Activated CD4-positive, alpha-beta T cell treated with anti-CD3 and anti-CD28 coated beads, Interleukin-2, amount 50 U/mL, for 24 hours (primary cell): ENCODE data around the gene RGPD4.

Experiments
- DNase-seq, 2 donors: peaks; one replicate each; pipeline ENCODE4 v3.0.0-alpha.2; 2020; ENCODE audit warnings: low read depth in 1 of 2, low spot score in 1 of 2

Gene RGPD4

DNA sequence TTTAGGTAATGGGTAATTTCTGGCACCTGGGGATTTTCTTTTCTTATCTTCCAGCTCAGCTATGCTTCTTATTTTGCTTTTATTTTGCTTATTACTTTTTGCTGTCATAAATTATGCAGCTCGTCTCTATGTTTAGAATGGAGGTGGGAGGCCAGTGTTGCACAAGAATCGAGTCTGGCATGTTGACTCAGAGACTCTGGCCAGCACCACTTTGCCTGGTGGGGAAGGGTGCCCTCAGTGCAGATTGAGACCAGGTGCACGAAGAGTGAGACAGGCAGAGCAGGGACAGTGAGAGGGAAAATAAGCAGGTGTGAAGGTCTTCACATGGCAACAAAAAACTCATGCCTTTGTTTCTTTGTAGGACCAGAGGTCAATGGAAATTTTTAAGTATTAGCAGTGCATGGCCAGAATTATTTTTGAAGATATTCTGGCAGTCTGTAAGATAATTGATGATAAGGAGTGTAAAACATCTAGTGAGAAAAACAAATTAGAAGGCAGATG lies 100.4 kb downstream of the RGPD4 start:
- DNase-seq: no peak

DNA sequence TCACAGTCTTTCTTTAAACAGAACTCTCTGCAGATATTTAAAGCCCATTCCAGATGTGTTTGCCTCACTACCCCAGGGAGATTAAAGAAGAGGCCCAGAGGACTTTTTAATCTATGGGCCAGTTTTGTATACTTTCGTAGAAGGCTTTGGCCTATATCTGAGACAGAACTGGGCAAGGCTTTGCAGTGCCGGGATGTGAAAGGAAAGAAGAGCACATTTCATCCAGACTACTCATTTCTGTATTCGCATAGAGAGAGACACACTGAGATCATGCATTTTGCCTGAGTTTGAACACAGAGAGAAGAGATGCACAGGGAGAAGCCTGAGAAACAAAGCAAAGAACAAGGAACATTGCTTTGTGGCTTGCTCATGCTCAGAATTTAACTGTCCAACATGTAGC lies 104.7 kb downstream of the RGPD4 start:
- no peak for DNase-seq

DNA sequence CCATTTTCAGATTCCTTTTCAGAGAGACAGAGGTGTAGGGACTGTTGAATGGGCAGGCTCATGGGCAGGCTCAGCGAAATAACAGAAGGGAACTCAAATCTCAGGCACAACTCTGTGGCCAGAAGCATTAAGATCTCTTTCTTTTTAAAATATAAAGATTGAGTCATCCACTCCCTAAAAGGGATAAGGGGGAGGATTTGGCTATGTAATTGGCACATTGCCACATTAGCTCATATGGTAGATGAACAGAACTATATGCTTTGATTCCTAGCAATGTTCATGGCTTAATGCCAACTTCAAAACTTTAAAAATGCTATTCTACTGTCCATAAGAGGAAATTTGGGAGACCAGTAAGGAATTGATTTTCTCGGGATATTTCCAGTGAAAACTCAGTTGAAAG lies 105.8 kb downstream of the RGPD4 start:
- no peak for DNase-seq

DNA sequence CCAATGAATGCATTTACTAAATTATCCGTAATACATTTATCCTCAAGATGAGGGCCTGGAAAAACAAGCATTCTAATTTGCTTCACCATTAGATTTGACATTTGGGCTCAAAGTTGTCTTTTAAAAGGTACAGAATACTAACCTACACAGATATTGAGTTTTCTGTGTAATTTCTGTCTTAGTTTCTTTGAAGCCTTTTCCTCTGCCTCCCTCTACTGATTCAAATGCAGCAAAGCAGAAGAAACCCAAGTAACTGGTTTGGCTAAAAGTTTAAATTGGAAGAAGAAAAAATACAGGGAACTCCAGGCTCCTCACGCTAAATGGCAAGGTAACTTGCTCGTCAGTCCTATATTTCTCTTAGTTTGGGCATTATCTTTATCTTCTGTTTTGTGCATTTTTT lies 106.3 kb downstream of the RGPD4 start:
- no peak for DNase-seq

DNA sequence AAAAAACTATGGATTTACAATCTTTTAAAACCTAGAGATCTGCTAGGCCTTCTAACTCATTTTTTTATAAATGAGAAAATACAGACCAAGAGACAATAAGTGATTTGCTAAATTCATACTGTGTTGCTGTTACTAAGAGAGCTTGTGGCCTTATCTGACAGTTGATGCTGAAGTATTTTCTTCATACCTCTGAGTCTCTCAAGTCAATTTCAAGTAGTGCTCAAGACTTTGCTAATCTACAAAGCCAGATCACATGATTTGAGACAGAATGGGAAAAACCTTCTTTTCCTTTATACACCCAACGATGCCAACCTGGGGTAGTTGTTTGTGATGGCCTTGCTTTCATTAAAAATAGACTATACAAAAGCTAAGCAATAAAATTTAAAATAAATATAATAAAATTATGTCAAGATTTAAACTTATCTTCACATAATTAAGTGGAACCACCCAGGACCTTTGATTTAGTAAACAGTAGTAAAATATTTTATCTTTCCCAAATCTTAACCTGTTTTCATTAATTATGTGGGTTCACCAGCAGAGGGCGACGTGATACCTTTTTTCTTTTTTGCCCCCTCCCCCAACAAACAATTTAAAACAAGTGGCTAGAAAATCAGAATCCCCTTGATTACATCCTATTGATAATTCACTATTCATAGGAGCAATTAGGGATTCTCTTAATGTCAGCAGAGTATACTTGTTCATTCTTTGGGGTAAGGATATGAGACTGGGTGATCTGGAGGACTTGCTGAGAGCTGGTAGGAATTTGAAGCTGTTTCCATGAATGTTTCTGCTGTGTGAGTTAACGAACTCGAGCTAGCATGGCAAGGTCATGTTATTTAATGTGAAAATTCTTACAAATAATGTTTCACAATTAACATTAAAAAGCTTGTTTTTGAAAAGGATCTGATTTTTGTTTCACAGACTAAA lies 110.0 kb downstream of the RGPD4 start:
- DNase-seq: no peak
